GM19372 (cell line): ENCODE results near the gene CEP104.
"Not testable (repeated sequence)": the region's sequence is repeated elsewhere in the genome, so short reads cannot be mapped to it uniquely, and the experiment has no call there.

Experiments used
- ATAC-seq: cut with Tn5 transposase; IDR thresholded peaks from one replicate; pipeline ENCODE4 v1.9.1; 2021; ENCODE audit warnings: mild to moderate bottlenecking, low read depth, moderate library complexity; ENCODE audit not compliant: unreplicated experiment

The CEP104 gene

GRCh38 chr1:3807769-3808168 is 49.2 kb downstream of the CEP104 start:
- no peak for ATAC-seq

GRCh38 chr1:3805038-3805437 is 52.0 kb downstream of the CEP104 start:
- ATAC-seq, result no peak

- ATAC-seq, result not testable (repeated sequence)
Observed at GRCh38 chr1:3804627-3804944, 52.4 kb downstream of the CEP104 start.

GRCh38 chr1:3803905-3804626 is 52.9 kb downstream of the CEP104 start:
- no peak for ATAC-seq

GRCh38 chr1:3800795-3801194 is 56.2 kb downstream of the CEP104 start:
- ATAC-seq, result not testable (repeated sequence)

GRCh38 chr1:3799976-3800685 is 56.9 kb downstream of the CEP104 start:
- no peak for ATAC-seq

GRCh38 chr1:3796215-3797061 is 60.6 kb downstream of the CEP104 start, which contains the start of gene LRRC47:
LRRC47 (minus strand) TSS chr1:3796498; CDS start chr1:3796476, 22 bp downstream.
- peak; percentile 97 for ATAC-seq

- no peak for ATAC-seq
Observed at GRCh38 chr1:3795453-3796214, 61.4 kb downstream of the CEP104 start.

- ATAC-seq, result no peak
Observed at GRCh38 chr1:3790952-3791351, 66.1 kb downstream of the CEP104 start.

- no peak for ATAC-seq
Observed at GRCh38 chr1:3790500-3790923, 66.5 kb downstream of the CEP104 start.

- ATAC-seq, result no peak
Observed at GRCh38 chr1:3789421-3790300, 67.3 kb downstream of the CEP104 start.

- no peak for ATAC-seq
Observed at GRCh38 chr1:3788756-3789420, 68.1 kb downstream of the CEP104 start.

GRCh38 chr1:3787745-3788605 is 69.0 kb downstream of the CEP104 start:
- ATAC-seq, result no peak

- no peak for ATAC-seq
Observed at GRCh38 chr1:3787349-3787715, 69.7 kb downstream of the CEP104 start.

- ATAC-seq, result no peak
Observed at GRCh38 chr1:3786468-3787348, 70.3 kb downstream of the CEP104 start.

GRCh38 chr1:3785456-3786157 is 71.4 kb downstream of the CEP104 start:
- ATAC-seq, result no peak
